GM13976 (cell line): ENCODE measurements around the gene RC3H2.

Experiments used
- DNase-seq: peaks from one replicate; pipeline ENCODE4 v3.0.0; 2012; ENCODE audit warnings: low spot score
- in situ Hi-C: fragments of 300-500 bp; cut with MboI; formaldehyde crosslinking; loops from one replicate; pipeline ENCODE4 v1.12.0; 2022; ENCODE audit warnings: low sequenced_read_pairs, mixed read lengths, inconsistent platforms; ENCODE audit not compliant: unreplicated experiment
- TF ChIP-seq, protein P1 (sequence below): IDR thresholded peaks from 2 replicates; pipeline ENCODE4 v1.5.1; 2012; ENCODE audit warnings: borderline replicate concordance, mild to moderate bottlenecking; ENCODE audit not compliant: insufficient read depth; ENCODE audit errors: extremely low read depth, missing control alignments, control extremely low read depth

RC3H2 gene, protein sequence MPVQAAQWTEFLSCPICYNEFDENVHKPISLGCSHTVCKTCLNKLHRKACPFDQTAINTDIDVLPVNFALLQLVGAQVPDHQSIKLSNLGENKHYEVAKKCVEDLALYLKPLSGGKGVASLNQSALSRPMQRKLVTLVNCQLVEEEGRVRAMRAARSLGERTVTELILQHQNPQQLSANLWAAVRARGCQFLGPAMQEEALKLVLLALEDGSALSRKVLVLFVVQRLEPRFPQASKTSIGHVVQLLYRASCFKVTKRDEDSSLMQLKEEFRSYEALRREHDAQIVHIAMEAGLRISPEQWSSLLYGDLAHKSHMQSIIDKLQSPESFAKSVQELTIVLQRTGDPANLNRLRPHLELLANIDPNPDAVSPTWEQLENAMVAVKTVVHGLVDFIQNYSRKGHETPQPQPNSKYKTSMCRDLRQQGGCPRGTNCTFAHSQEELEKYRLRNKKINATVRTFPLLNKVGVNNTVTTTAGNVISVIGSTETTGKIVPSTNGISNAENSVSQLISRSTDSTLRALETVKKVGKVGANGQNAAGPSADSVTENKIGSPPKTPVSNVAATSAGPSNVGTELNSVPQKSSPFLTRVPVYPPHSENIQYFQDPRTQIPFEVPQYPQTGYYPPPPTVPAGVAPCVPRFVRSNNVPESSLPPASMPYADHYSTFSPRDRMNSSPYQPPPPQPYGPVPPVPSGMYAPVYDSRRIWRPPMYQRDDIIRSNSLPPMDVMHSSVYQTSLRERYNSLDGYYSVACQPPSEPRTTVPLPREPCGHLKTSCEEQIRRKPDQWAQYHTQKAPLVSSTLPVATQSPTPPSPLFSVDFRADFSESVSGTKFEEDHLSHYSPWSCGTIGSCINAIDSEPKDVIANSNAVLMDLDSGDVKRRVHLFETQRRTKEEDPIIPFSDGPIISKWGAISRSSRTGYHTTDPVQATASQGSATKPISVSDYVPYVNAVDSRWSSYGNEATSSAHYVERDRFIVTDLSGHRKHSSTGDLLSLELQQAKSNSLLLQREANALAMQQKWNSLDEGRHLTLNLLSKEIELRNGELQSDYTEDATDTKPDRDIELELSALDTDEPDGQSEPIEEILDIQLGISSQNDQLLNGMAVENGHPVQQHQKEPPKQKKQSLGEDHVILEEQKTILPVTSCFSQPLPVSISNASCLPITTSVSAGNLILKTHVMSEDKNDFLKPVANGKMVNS

DNA sequence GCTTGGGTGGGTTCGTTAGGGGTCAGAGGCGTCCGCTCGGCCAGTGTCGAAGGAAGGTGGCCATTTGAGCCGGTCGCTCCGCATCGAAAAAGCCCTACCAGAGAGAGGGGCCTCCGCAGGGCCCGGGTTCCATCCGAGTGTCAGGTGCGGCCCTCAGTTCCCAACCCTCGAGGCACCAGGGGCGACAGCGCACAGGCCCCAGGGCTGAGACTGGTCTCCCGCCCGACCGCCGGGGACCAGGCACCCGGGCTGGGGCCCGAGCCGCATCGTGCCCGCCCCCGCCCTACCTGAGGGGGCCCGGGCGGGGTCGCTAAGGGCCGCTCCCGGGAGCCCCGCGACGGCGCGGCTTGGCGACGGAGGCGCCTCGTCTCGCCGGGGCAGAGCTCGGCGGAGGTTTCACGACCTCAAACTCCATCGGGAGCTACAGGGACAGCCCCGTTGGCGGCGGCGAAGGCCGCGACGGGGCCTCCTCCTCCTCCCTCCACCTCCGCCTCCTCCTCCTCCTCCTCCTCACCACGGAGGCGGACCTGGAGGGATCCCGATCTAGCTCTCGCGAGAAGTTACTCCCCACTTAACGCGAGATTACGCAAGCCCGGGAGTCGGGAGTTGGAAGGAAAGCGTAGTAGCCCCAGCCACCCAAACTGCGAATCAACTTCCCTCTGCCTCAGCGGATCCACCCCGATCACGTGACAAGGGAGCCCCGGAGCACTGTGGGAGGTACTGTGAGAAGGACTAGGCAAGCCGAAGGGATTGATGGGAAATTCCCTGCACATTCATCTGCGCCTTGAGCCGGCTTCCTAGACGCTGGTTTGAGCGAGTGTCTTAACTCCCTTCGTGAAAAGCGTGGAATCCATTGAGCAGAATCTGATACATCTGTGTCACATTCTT, at the start of gene RC3H2:
TSS of gene RC3H2 (minus strand) at position 537 of the 888 bp plus-strand sequence. CDS start 7,850 bp downstream, outside the sequence.
- TF ChIP-seq, protein P1, sequence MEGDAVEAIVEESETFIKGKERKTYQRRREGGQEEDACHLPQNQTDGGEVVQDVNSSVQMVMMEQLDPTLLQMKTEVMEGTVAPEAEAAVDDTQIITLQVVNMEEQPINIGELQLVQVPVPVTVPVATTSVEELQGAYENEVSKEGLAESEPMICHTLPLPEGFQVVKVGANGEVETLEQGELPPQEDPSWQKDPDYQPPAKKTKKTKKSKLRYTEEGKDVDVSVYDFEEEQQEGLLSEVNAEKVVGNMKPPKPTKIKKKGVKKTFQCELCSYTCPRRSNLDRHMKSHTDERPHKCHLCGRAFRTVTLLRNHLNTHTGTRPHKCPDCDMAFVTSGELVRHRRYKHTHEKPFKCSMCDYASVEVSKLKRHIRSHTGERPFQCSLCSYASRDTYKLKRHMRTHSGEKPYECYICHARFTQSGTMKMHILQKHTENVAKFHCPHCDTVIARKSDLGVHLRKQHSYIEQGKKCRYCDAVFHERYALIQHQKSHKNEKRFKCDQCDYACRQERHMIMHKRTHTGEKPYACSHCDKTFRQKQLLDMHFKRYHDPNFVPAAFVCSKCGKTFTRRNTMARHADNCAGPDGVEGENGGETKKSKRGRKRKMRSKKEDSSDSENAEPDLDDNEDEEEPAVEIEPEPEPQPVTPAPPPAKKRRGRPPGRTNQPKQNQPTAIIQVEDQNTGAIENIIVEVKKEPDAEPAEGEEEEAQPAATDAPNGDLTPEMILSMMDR, result no peak
- in situ Hi-C loops, result no loop called here

DNA sequence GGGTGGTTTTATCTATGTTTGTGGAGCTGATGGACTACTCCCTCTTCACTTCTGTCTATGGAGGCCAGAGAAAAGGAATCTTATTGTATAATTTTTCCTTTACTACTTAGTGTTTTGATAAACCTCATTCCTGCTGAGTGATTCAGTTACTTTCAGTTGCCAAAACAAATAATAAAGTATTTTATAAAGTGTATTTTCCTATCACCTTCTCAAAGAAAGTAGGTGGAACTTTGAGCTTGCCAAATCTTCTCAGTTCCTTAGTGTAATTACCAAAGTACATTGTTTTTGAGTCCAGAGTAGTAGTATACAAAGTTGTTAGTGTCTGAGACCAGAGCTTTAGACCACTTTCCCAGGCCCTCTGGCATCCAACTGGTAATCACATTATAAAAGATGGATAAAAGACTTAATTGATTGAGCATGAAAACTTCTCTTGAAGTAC, 49.1 kb upstream of the RC3H2 start:
- no peak for DNase-seq
- in situ Hi-C loops, result no loop called here
- TF ChIP-seq, protein P1, result no peak

More for the DNA sequence above, at the start of gene RC3H2:
- peak; percentile 93 for DNase-seq

DNA sequence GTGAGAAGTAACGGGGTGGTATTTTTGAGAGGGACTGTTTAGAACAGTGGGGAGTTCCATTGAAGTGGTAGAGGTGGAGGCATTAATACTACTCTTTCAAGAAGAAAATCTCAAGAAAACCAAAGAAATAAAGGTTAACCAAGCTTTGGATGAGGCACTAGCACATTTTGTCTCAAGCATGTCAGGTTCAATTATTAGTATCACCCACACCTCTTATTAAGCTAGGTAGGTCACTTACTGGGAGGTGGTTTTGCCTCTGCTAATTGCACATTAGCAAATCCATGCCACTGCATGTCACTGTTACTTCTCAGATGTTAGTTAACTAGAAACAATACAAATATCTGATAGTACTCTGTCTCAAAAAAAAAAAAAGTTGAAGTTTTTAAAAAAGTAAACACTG, 45.9 kb upstream of the RC3H2 start:
- TF ChIP-seq, protein P1, result no peak
- in situ Hi-C loops, result no loop called here
- peak; percentile 17 for DNase-seq

DNA sequence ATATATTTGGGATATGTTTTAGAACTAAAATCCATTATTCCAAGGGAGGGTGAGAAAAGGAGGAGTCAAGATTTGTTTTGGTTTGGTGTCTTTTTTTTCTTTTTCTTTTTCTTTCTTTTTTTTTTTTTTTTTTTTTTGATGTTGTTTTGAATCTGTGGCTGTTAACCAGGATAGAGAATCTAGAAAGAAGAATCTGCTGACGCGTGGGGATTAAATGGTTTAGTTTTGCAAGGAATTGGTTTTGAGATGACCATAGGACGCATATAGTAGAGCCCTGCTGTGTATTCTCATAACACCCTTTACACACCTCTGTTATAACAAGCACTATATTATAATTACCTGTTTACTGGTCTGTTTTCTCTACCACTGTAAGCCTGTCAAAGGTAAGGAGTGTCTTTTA, 45.1 kb upstream of the RC3H2 start:
- in situ Hi-C loops, result no loop called here
- no peak for DNase-seq
- TF ChIP-seq, protein P1, result no peak

DNA sequence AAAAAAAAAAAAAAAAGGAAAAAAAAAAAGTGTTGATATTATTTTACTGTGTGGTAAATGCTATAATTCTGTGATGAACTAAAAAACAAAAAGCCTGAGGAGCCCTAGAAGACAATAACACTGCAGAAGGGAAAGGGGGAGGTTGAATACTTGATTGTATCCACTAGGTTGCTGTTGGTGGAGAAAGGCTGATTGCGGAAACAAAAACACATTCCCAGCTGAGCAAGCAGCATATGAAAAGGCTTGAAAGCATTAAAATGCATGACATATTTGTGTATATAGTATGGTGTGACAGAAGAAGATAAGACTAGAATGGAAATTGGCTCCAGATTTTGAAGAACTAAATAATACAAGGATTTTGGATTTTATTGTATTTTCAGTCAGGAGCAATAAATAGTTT, 44.5 kb upstream of the RC3H2 start:
- in situ Hi-C loops, result no loop called here
- no peak for DNase-seq
- TF ChIP-seq, protein P1, result no peak
